Fibroblast of peridontal ligament (primary cell): ENCODE data around the gene YY1.
"Not testable (repeated sequence)": the region's sequence is repeated elsewhere in the genome, so short reads cannot be mapped to it uniquely, and the experiment has no call there.

Source experiments
- DNase-seq: peaks from one replicate; pipeline ENCODE4 v3.0.0-alpha.2; 2010; ENCODE audit errors: extremely low read depth

YY1 gene

DNA sequence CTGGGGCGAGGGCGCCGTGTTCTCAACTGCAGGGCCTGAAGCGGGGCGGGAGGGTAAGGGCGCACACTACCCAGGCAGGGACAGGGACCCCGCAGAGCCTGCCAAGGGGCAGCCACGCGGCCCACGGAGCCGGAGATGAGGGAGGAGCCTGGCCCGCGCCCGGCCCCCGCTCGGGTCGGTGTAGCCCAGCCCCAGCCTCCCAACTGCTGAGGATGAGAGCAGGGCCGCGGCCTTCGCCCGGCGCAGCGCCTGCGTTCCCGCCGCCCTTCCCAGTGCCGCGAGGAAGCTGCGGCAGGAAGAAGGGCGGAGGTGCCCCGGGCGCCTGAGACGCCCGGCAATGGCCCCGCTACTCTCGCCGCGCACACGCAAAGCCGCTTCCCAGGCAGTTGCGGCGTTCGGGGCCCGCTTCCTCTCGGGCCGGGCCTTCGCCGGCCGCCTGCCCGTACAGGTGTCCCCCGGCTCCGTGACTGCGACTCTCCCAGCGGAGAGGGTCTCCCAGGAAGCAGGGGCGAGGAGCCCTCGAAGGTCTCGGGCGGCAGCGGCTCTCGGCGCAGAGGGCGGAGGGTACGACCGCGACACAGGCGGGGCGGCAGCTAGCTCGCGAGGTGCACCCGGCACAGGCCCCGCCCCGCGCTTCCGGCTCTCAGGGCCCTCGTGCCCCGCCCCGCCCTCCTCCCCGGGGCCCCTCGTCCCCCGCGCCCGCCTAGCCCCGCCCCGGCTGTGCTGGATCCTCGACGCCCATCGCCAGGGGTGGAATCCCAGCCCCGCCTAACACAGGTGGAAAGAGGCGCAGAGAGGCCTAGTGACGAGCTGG, 24.8 kb upstream of the YY1 start:
- peak; percentile 29 for DNase-seq

DNA sequence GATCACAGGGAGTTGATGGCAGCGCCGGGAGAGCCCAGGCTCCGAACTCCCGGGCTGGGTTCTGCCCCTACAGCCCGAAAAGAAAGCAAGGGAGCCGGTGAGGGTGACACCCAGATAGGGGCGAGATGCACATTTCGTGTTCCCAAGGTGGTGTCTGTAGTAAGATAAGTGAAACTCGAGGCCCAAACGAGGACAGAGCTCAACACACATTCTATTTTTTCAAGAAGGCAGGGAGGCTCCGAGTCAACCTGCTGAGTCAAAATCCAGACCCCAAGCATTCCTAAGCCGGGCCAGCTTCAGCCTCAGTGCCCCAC, 24.2 kb upstream of the YY1 start:
- DNase-seq: no peak

DNA sequence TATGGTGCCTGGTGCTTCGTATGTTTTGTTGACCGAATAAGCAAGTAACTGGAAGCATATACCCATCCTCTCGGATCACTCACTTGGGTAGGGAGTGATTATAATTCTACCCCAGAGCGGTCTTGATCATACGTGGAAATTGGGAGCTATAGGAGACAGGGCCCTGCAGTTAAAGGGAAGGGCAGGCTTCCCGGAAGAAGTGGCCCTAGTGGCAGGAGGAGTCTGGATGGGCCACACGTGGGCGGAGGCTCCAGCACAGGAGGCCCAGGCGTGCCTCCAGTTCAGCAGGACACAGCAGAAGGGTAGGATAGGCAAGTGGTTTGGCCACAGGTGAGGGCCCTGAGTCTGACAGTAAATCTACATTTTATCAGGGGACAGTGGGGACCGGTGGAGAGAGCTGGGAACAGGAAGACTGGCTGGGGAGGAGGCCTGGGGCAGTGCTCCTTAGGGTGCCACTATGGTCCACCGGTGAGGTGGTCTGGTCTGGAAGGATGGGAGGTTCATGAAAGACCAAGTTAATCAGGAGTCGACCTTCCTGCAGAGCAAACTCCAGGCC, 23.5 kb upstream of the YY1 start:
- DNase-seq: no peak

DNA sequence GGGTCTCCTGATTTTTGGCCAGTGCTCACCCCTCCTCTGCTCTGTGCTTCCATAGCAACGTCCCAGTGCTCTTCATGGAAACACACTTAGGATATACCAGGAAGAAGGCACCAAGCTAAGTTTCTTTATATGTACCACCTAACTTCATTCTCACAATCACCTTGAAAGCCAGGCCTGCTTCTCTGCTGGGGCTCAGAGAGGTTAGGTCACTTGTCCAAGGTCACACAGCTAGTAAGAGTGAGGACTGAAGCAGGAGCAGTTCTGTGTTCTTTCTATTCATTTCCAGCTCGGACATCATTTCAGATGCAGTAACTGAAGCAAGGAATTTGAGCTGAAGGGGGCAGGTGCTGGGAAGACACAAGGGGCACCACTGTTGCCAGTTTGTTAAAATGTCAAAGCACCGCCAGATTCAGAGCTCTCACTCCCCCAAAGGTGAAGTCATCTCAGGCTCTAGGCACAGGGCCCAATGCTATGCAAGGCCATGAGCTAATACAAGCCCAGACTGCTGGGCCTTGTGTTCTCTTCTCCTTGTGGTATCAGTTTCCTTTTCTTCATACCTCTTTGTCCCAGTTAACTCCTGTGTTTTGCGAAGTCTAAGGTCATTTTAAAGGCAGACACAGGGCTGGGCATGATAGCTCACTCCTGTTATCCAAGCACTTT, 19.7 kb upstream of the YY1 start:
- peak; percentile 37 for DNase-seq

DNA sequence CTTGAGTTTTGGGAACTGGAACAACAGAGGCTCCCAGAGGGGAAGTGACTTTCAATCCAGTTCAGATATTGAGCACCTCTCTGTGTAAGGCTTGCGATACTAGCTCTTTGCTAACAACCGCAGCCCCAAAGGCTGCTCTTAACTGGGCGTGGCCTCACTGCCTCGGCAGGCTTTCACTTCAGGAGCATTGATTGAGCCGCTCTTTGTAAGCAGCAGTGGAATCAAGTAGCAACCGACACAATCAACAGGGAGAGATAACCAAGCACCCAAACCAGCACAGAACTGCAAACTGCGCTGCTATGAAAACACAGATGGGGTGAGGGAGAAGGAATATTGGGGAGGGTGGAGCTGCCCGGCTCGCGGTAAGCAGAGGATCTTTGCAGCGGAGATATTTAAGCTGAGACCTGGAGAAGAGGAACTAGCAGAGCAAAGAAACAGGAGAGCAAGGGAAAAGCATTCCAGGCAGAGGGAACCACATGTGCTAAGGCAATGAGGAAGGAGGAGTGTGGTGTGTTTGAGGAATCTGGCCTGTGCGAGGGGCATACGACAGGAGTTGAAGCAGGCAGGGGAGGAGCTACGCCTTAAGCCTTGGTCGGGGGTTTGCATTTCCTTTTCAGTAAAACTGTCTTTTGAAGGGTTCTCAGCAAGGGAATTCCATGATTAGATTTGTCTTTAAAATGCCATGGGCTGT, 17.3 kb upstream of the YY1 start:
- DNase-seq: peak; percentile 68

DNA sequence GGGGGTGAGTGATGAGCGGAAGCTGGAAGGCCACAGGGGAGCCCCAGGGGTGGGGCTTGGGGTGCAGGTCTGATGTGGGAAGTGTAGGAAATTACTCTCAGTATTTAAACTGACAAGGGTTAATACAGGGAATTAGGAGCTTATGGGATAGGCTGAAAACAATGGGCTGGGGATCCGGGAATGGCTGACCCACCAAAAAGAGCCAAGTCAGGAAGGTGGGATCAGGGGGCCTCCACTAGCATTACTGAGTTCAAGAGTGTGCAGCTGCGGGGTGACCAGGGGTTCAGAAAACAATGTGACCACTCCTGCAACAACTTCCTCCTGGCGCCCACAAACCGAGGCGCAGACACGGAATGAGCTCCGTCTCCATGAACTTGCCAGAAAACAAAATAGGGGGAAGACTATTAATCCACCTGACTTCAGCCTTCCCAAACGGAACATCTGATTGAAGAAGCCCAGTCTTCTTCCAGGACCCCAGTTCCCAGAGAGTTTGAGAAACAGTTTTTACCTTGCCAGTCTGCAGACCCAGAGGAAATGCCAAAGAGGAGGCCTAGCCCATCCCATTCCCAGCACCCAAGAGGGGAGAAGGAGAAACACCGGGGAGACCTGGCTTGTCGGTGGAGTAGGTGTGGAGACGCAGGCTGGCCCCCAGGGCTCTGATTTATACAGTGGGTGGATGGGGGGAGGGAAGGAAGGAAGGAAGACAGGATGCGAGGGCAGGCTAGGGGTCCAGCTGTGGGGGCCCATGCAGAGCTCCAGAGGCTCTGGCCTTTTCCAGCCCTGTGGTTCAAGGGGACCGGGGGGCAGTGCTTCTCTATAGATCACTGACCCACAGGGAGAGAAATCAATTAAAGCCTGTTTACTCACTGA, 16.5 kb upstream of the YY1 start:
- no peak for DNase-seq

DNA sequence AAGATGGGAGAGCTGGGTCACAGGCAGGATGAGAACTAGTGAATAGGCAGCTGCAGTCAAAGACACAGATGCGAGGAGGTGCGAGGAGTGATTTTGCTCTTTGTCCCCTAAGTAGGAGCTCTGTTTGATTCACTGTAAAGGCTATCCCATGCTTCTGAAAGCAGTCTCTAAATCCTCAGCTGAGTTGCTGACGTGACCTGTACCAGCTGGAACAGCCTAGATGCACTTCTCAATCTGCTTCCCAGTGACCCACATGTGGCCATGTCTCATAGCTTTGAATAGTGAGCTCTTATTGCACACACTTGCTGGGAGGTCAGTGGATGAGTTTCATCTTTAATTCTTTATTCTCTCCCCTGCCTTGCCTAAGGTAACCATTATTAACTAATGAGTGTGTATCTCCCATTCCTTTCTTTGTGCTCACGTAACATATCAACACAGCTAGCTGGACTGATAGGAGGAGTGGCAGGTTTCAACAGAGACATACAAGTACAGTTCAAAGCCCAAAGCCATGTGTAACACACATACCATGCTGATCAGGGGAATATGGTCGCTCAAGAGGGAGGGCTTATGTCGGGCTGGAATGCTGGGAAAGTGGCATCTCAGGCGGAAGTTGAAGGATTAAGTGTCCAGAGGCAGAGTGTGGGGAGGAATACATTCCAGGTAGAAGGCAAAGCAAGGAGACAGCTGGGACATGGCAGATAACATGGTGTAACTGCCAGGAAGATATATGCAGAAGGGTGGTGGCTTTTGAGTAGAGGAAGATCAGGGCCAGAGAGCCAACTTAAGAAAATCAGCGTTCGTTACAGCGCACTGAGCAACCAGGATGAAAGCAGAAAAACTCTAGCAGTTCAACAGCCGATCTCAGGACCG, 15.4 kb upstream of the YY1 start:
- no peak for DNase-seq

DNA sequence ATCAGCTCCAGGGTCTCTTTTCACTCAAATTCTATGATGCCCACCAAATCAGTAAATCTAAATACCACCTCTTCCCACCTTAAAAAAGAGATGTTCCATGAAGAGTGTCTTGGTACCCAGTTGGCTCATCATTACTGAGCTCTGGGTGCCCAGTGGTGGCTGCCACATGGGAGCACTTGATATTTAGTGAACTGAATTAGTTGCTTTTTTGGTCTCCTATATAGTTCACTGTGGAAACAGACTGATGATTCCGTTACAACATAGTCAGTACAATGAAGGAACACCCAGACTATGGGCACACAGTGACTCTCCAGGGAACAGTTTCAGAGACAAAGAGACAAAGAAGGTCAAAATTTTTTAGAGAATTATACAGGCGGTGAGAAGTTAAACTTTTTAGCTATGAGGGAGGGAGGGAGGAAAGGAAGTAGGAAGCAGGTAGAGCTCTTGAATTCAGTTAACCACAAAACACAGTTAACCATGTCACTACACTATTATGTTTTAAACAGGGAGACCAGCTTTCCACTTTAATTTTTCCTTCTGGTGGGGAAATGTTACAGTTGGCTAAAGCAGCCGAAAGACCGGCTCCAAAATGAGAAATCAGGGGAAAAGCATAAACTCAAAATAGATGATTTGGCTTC, 14.6 kb upstream of the YY1 start:
- DNase-seq: no peak

DNA sequence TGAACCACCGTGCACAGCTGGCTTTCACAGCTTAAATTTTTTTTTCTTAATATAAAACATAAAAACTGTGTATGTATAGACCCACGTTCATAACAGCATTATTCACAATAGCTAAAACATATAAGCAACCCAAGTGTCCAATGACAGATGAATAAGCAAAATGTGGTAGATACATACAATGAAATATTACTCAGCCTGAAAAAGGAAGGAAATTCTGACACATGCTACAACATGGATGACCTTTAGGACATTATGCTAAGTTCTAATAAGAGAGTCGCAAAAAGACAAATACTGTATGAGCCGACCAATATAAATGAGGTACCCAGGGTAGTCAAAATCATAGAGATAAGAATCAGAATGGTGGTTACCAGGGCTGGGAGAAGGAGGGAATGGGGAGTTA, 13.8 kb upstream of the YY1 start:
- DNase-seq: no peak

DNA sequence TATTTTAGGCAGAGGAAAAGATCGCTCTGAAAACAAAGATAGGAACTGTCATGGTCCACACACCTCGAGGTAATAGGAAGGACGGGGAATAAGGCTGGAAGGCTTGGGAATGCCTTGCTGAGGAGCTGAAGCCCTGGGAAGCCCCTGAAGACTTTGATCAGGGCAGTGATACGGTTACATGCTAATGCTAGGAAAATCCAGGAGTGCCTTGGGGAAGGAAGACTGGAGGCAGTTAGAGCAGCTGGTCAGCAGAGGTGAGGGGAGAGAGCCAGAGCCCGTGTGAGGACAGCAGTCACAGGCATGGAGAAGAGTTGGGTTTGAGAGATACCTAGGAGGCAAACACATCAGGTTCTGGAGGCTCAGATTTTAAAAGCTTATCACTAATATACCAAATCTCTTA, 8.6 kb upstream of the YY1 start:
- no peak for DNase-seq

DNA sequence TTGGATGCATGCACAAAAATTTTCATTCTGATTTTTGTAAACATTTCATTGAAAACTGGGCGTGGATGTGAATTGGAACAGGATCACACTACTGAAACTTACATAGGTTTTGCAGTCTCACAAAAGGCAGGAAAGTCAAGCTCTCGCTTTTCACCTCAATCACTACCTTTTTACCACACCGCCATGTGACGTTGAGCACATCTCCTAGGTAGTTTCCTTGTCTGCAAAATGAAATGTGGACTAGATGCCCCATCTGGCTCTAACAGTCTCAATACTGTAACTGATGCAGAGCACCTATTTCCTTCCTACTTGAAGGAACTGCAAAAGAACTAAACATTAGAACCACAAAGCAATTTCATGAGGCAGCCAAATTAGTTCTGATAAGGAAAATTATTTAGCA, 4.4 kb upstream of the YY1 start:
- DNase-seq: no peak

DNA sequence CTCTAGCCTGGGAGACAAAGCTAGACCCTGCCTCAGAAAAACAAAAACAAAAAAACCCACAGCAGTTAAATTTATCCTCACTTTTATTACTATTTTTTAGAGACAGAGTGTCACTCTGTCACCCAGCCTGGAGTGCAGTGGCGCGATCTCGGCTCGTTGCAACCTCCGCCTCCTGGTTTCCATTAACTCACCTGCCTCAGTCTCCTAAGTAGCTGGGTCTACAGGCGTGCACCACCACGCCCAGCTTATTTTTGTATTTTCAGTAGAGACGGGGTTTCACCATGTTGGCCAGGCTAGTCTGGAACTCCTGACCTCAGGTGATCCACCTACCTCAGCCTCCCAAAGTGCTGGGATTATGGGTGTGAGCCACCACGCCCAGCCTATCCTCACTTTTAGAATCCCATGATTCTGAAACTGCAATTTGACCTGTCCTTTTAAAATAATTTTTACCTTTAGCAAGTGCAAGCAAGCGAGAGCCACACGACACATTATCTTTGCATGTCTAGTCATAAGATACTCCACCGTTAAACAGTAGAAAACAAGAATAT, 2.6 kb upstream of the YY1 start:
- not testable (repeated sequence) for DNase-seq

DNA sequence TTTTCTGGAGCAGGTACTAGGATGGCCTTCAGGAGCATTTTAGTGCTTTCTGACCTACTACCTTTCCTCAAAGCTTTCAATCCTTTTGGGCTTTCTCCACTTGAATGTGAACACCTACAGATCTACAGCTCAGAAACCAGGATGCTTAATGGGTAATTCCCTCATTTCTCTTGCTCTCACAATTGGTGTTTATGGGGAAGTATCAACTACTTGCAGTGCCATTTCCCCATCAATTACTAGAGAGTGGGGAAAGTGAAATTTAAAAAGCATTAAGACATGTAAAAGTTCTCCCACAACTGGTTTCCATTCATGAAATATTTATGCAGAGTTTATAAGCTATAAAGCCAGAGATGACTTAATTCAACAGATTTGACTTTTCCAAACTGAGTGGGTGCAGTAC, 2.1 kb upstream of the YY1 start:
- no peak for DNase-seq

DNA sequence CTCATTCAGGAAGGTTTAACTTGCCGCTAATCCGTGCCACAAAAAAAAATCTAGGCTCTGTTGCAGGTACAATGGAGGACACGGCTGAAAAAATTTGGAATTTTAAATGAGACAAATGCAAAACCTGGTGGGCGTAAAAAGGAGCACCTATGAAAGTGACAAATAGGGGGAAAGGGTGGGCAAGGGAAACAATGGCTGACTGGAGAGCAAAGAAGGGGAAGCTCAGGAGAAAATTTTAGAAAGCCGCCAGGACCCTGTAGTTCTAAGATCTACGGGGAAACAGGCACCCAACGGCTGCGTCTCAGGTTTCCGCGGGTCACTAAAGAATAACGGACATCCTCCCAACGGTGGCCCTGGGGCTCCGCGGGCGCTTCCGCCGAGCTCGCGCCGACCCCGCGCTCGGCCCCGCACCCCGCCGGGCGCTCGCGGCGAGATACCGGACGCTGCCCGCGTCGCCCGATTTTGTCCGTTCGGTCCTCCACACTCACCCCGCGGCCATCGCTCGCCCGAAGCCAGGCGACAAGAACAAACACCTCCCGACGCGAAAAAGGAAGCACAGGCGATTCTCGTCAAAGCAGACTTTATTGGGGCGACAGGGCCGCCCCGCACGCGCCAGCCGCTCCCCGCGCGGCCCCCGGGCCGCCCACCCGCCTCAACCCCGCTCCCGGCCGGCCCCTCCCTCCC, 1.1 kb upstream of the YY1 start:
- peak; percentile 35 for DNase-seq

DNA sequence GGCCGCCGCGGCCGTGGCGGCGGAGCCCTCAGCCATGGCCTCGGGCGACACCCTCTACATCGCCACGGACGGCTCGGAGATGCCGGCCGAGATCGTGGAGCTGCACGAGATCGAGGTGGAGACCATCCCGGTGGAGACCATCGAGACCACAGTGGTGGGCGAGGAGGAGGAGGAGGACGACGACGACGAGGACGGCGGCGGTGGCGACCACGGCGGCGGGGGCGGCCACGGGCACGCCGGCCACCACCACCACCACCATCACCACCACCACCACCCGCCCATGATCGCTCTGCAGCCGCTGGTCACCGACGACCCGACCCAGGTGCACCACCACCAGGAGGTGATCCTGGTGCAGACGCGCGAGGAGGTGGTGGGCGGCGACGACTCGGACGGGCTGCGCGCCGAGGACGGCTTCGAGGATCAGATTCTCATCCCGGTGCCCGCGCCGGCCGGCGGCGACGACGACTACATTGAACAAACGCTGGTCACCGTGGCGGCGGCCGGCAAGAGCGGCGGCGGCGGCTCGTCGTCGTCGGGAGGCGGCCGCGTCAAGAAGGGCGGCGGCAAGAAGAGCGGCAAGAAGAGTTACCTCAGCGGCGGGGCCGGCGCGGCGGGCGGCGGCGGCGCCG, 381 bp downstream of the YY1 start:
- DNase-seq: no peak

DNA sequence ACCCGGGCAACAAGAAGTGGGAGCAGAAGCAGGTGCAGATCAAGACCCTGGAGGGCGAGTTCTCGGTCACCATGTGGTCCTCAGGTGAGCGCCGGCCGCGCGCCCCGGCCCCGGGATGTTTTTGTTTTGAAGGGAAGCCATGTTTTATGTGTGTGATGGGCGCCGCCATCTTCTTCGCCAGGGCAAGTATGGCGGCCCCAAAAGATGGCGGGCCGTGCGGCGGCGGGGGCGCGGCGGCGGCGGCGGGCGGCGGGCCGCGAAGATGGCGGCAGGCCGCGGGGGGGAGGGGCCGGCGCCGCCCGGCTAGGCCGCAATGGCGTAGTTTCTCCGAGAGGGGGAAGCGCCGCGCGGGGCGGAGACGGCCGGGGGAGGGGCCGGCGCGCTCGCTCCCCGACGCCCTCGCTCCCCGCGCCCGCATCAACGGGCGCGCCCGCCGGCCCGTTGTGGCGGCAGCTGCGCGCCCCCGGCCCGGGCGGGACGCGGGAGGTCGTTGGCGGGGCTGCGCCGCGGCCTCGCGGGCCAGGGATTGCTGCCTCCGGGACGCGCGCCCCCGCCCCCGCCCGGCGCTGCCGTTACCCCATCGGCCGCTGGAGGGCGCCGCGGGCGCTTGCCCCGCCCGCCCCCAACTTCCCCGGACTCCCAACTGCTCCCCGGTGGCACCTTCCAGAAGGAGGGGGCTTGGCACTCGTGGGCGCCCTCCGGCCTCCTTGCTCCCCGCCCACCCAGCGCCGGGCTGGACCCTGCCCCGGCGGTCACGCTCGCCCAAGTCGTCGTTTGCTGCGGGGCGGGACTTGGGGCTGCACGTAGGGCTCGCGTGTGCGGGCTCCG, 1.1 kb downstream of the YY1 start:
- peak; percentile 90 for DNase-seq

DNA sequence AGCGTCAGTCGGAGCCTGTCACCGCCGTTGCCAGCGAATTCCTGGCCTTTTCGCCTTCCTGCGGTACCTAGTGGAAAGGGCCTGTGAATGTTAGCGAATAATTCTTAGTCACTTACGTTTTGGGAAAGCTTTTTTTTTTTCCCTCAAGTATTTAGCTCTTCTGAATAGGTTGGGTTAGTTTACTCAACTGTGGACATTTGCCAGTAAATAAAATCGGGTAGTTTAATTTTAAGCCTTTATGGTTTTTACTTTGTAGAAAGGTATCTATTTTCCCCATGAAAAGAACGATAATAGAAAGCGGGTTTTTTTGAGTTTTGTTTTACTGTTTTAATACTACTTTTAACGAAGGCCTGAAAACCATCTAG, 1.7 kb downstream of the YY1 start:
- DNase-seq: no peak

DNA sequence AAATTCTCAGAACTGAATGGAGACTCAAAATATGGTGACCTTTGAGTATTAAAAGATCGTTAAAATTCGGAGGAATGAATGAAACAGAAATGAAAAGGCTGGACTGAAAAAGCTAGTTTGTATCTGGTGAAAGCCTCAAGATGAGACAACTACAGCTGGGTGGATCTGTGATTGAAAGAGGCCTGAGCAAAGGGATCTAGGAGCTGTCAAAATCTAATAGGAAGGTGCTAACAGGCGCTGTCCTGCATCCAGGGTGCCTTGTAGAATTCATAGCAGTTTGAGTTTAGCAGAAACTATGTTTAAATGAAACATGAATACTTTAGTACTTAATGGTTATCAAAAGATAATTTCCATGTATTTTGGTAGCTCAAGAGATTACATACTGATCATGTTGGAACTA, 2.3 kb downstream of the YY1 start:
- DNase-seq: peak; percentile 29
